NCI-H2171 treated with DMSO at 0.1 percent for 48 hours (cell line): ENCODE measurements around the gene SLIT3.

Source experiments
- DNase-seq: peaks from one replicate; lab custom pipeline; 2025; lab: John Stamatoyannopoulos, UW

The SLIT3 gene

DNA sequence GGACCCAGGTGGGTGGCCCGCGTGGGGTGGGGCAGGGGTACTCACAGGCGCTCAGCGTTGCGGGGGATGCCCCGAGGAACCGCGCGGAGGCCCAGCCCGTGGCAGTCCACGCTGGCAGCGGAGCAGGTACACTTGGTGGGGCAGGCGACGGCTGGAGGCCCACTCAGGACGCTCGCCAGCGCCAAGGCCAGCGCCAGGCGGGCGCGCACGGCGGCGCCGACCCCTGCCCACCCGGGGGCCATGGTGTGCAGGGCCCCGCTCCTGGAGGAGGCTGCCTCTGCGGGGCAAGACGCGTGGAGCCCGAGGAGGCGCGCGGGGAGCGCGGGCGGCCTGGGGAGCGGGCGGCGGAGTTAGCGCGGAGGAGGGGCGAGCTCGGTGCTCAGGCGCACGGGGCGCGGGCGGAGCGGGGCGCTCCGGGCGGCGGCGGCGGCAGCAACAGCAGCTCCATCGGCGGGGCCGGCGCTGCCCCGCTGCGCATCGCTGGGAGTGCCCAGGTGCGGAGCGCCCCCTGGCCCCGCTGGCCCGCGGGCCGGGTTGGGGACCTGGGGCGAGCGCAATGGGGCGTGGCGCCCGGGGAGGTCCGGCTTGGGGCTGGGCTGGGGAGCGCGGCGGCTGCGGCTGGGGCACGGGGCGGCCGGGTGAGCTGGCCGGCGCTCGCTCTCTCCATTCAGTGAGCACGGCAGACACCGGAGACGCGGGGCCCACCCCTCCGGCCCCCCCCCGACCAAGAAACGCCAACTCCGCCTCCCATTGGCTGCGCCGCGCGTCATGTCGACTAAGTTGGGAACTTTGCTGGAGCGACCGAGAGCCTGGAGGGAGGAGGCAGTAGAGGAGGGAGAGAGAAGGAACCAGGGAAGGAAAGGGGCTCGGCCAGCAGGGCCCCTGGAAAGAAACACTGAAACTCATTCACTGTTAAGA is at the start of gene SLIT3:
SLIT3 (minus strand) TSS at position 672 of the 918 bp plus-strand sequence; CDS start at position 242, 430 bp downstream.
- DNase-seq: peak; percentile 62

GRCh38 chr5:169350016-169350415 is 49.1 kb upstream of the SLIT3 start:
- DNase-seq: no peak

DNA sequence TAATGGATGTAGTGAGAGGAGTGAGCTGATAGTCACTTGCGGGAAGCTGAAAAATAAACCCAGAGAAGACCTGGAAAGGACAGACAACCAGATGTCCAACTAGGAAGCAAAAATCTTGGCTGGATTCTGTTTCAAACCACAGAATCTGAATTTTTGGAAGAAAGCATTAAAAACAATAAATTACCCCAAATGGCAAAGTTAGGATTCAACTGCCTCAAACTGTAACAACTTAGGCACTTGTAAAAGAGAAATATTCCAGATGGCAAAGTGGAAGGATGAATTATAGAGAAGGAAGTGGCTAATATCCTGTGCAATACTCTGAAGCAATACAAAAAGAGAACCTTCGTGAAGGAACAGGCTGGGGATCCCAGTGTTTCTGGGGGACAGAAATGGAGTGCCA is 46.8 kb upstream of the SLIT3 start:
- DNase-seq: no peak

DNA sequence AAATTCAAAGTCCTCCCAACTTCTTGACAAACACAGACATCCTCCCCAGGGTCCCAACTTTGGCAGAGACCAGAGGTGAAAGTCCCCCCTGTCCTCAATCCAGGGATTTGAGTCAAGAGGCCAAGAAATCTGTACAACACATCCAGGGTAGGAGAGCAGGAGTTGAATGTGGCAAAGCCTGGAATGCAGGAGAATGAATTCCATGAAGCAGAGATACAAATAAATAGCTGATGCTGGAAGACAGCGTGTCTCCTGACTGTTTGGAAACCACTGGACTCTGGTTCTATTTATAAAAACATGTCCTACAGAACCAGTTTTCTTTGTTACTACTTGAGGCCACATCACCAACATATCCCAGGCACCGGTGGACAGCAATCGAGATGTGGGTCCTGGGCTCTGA is 43.7 kb upstream of the SLIT3 start:
- DNase-seq: no peak

- DNase-seq: no peak
These were observed 42.8 kb upstream of the SLIT3 start for GRCh38 chr5:169343766-169344165.

DNA sequence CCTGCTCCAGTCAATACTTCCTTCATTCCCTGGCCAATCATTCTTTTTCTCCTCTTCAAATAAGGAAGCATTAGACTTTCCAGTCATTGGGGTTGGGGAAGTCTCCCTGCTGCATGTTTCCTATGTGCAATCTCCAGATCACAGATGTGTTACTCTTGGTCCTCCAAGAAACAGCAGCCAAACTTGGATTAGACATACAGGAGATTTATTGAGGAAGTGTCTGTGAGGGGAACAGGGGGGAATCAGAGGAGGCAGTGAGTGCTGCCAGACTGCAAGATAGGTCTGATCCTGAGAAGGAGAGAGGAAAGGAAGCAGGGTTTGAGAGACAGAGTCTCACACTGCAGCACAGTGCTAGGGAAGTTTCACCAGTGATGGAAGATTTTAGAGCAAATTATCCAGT is 40.6 kb upstream of the SLIT3 start:
- no peak for DNase-seq

DNA sequence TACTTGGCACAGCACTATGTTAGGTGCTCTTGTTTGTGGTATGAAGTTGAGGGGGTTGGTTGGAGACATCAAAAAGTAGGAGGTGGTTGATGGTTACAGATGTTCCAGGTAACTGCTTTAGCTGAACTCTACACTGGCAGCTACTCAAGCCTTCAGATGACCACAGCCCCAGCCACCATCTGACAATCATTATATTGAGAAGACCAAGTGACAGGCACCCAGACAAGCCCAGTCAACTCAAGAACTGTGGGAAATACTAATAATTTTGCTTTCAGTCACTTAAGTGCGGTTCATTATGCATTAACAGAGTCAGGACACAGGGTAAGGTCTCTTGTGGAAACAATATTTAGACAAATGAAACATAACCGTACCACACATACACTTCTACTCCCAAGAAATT is 38.9 kb upstream of the SLIT3 start:
- no peak for DNase-seq

GRCh38 chr5:169336242-169336641 is 35.3 kb upstream of the SLIT3 start:
- DNase-seq: peak; percentile 2

DNA sequence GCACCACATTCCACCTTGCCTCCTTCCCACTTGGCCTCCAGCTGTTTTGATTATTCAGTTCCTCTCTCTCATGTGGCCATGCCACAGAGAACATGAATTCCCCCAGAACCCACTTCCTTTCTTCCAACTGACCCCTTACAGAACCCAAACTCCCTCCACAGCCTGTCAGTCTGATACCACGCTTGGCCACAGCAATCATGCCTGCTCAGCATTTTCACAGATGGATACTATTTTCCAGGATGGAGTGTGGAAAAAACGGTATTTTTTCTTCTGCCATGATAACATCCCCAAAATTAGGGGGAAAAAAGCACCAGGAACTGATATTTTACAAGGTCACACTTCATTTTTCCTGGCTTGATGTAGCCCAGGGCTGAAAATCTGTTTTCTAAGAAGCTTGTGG is 34.9 kb upstream of the SLIT3 start:
- no peak for DNase-seq

- DNase-seq: no peak
These were observed 32.6 kb upstream of the SLIT3 start for GRCh38 chr5:169333518-169333917.

DNA sequence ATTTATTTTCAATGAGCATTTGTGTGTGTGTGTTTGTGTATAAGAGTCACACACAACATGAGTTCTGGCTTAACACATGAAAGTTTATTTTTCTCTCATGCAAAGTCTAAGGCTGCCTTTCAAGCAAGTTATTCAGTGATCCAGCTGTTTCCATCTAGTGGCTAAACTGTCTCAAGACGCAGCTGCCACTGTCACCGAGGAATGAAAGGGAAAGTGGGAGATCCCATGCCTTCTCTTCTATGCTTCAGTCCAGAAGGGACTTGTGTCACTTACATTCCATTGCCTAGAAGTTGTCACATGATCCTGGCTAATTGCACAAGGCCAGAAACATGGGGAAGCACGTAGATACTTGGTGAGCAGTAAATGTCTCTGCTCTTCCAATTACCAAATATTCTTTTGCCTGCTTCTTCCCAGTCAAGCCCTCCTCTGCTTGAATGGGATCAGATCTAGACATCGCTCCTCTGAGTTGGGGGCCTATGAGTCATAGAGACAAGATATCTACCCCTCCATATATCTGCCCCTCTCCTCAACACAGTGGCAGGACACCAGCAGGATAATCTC is 30.4 kb upstream of the SLIT3 start:
- no peak for DNase-seq

DNA sequence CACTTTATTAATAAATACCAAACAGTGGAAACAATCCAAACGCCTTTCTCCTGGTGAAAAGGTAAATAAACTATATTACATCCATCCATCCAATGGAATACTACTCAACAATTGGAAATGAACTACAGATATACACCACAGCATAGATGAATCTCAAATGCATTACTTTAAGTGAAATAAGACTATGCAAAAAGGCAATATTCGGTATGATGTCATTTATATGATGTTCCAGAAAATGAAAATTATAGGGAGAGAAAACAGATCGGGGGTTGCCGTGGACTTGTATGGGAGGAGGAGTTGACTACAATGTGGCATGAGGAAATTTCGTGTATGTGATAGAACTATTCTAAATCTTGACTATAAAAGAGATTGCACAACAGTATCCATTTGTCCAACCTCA is 27.5 kb upstream of the SLIT3 start:
- DNase-seq: no peak

DNA sequence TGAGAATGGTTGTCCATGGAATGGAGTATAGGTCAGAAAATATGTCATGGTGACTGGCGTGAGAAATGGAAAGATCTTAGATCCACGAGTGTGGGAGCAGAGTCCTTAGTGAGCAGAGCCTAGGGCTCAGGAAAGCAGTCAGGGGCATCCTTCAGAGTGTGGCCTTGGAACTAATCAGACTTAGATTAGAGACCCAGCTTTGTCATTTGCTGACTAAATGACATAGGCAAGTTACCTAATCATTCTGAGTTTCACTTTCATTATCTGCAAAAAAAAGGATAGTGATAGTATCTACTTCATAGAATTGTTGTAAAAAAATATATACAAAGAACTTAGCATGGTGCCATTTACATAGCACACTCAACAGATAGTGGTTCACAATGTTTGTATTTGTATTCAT is 24.3 kb upstream of the SLIT3 start:
- DNase-seq: no peak

- no peak for DNase-seq
These were observed 17.6 kb upstream of the SLIT3 start for GRCh38 chr5:169318556-169318955.

DNA sequence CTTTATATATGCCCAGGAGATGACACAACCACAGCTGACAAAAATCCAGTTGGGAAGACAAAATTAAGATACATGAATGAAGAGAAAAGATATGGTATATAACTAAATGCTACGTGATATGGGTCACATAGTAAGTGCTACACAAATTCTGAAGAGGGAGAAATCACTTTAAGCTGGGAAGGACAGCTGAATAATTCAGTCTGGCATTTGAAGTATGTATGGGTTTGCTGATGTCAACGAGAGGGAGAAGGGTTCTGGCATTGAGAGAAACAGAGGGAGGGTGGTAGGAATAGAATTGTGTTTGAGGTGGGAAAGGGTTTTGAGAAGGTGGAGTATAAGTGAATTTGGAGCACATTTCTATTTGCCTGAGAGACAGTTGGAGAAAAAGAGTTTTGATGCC is 6.7 kb upstream of the SLIT3 start:
- no peak for DNase-seq

GRCh38 chr5:169305366-169305765 is 4.4 kb upstream of the SLIT3 start:
- DNase-seq: no peak

- DNase-seq: no peak
These were observed 3.2 kb upstream of the SLIT3 start for GRCh38 chr5:169304175-169304574.

DNA sequence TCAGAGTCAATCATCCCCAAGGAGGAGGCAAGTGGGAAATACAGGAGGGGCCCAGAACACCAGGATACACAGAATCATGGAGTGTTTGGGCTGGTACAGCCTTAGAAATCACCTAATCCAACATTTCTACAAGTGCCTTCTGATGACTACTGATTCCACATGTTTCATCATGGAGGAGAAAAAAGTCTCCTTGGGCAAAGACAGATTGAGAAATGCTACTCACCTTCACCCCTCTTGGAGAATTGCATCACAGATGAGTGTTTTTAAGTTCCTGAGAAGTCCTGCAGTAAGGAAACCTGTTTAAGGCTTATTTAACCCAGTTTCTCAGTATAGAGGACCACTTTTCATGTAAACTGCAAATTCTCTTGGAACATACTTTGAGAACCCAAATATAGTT is 2.2 kb upstream of the SLIT3 start:
- no peak for DNase-seq

- peak; percentile 82 for DNase-seq
These were observed 1.7 kb upstream of the SLIT3 start for GRCh38 chr5:169302491-169303118.

DNA sequence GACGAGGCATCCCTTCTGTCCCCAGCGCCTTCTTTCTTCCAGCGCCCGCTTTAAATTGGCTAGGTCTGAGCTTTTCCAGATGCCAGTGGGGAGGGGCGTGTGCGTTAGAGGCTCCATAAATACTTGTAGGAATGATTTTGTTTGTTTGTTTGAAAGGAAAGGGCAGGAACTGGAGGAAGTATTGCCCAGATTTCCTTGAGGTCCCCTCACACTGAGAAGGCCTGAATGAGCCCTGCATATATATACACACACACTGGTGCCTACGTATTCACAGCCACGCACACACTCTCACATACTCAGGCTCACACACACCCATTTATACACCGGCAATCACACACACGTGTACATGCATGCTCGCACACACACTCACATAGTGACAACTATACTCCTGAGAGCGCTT is 1.0 kb upstream of the SLIT3 start:
- no peak for DNase-seq

- DNase-seq: no peak
These were observed 521 bp upstream of the SLIT3 start for GRCh38 chr5:169301386-169301934.

DNA sequence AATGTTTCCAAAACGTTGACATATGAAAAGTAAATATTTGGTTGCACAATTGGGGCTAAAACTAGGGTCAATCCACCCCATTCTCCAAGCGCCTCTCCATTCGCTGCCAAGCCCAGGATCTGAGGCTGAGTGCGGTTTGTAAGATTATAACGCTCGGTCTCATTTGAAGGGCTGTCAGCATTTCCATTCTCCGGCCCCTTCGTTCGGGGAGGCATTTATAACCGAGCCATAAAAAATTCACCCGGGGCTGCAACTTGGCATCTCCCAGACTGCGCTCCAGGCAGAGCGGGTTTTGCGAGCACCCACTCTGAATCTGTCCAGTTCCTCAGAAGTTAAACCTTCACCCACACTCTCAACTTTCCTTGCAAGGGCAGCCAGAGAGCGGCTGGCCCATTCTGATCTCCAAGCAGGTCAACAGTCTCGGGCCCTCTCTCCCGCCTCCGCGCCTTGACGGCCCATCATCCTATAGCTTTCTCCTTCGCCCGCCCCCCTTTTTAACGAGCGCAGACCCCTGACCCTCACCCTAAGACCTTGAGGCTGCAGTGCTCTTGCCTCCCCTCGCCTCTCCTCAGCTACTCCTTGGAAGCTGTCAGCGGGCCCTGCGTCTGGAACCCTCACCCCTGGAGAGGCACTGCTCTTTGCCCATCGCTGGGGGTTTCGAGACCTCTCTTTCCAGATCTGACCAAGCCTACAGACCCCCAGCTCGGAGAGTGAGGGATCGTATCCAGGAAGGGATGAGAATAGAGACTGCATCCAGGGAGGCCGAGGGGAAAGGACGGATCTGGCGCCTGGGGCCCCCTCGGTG is 1.1 kb downstream of the SLIT3 start:
- DNase-seq: no peak
